Pulmonary artery endothelial cell (primary cell): ENCODE results near the gene ZMYM5. TPM values are rescaled to one million over a fixed set of nuclear protein-coding genes. Genes with fewer than 3 reads are reported as not detected.
A peak's percentile ranks its signal among the peaks of the same experiment; 100 is the strongest.
"Not testable (repeated sequence)": the region's sequence is repeated elsewhere in the genome, so short reads cannot be mapped to it uniquely, and the experiment has no call there.

ENCODE experiments used
- DNase-seq: peaks from one replicate; pipeline ENCODE4 v3.0.0-alpha.2; 2011; ENCODE audit warnings: low read depth, low spot score
- total RNA-seq: library from RNA; depleted of rRNA; stranded (reverse); fragments of >200 nt; gene quantifications from 2 replicates; pipeline ENCODE4 v1.2.3, GENCODE V29; 2014

The ZMYM5 gene
- total RNA-seq, 1 donor from 2014 or later = 10.6 TPM

- DNase-seq = no peak
Observed at GRCh38 chr13:19822673-19823072, 40.8 kb downstream of the ZMYM5 start.

GRCh38 chr13:19818223-19818842 is 45.1 kb downstream of the ZMYM5 start:
- no peak for DNase-seq

GRCh38 chr13:19817510-19818158 is 45.8 kb downstream of the ZMYM5 start:
- DNase-seq = no peak

GRCh38 chr13:19817106-19817505 is 46.3 kb downstream of the ZMYM5 start:
- no peak for DNase-seq

GRCh38 chr13:19815842-19816241 is 47.6 kb downstream of the ZMYM5 start:
- DNase-seq = not testable (repeated sequence)

GRCh38 chr13:19810996-19811881 is 52.2 kb downstream of the ZMYM5 start:
- no peak for DNase-seq

- DNase-seq = no peak
Observed at GRCh38 chr13:19810151-19810550, 53.3 kb downstream of the ZMYM5 start.

- no peak for DNase-seq
Observed at GRCh38 chr13:19805765-19806164, 57.7 kb downstream of the ZMYM5 start.

GRCh38 chr13:19795956-19796355 is 67.5 kb downstream of the ZMYM5 start:
- DNase-seq = no peak

GRCh38 chr13:19794631-19795030 is 68.8 kb downstream of the ZMYM5 start:
- no peak for DNase-seq

- DNase-seq = no peak
Observed at GRCh38 chr13:19791953-19792537, 71.4 kb downstream of the ZMYM5 start.

GRCh38 chr13:19782727-19783682 is 80.4 kb downstream of the ZMYM5 start, which contains the start of gene PSPC1:
PSPC1 (minus strand) TSS chr13:19782945; CDS start chr13:19782757, 188 bp downstream.
- peak; percentile 74 for DNase-seq

GRCh38 chr13:19782049-19782726 is 81.3 kb downstream of the ZMYM5 start:
- DNase-seq = no peak

- DNase-seq = no peak
Observed at GRCh38 chr13:19781526-19781925, 81.9 kb downstream of the ZMYM5 start.

- DNase-seq = not testable (repeated sequence)
Observed at GRCh38 chr13:19780753-19781418, 82.6 kb downstream of the ZMYM5 start.
